Ishikawa (cell line): Measurements from ENCODE around the gene GALP.

Experiments used
- CEBPB ChIP-seq: IDR thresholded peaks from 2 replicates; pipeline ENCODE4 v1.6.1; 2012
- CREB1 ChIP-seq: IDR thresholded peaks from 2 replicates; pipeline ENCODE4 v1.6.1; 2012; ENCODE audit warnings: low read depth
- EP300 ChIP-seq: IDR thresholded peaks from 2 replicates; pipeline ENCODE4 v1.6.1; 2012; ENCODE audit warnings: borderline replicate concordance
- RAD21 ChIP-seq: IDR thresholded peaks from 2 replicates; pipeline ENCODE4 v1.6.1; 2012; ENCODE audit warnings: low read depth
- REST ChIP-seq: IDR thresholded peaks from 2 replicates; pipeline ENCODE4 v1.6.1; 2012; ENCODE audit warnings: low read depth, mild to moderate bottlenecking
- TEAD4 ChIP-seq: IDR thresholded peaks from 2 replicates; pipeline ENCODE4 v1.6.1; 2012
- YY1 ChIP-seq: IDR thresholded peaks from 2 replicates; pipeline ENCODE4 v1.6.1; 2012; ENCODE audit warnings: low read depth
- ZBTB7A ChIP-seq: IDR thresholded peaks from 2 replicates; pipeline ENCODE4 v1.6.1; 2012; ENCODE audit warnings: low read depth

DNA sequence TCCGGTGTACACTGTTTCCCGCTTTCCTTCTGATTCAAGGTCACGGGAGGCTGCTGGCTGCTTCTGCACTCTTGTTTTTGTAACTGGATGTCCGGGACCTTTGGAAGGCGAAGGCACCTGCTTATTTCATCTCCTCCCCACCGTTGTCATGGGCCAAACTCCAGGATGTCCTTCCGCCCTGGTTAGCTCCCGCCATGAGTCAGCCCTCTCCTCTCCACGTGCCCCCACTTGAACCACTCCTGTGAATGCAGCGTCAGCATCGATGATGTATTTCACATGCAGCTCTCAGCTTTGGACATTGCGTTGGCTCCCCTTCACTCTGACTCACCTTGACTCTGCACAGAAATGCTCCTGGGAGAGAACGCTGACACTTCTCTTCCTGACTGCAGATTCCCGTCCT lies 5.5 kb upstream of the GALP start:
- TF ChIP-seq CREB1 (no peak), RAD21 (no peak), ZBTB7A (no peak), EP300 (no peak), TEAD4 (no peak), CEBPB (no peak), REST (no peak), YY1 (no peak)
